ENCODE results near the gene ITGA2.

Gene ITGA2

DNA sequence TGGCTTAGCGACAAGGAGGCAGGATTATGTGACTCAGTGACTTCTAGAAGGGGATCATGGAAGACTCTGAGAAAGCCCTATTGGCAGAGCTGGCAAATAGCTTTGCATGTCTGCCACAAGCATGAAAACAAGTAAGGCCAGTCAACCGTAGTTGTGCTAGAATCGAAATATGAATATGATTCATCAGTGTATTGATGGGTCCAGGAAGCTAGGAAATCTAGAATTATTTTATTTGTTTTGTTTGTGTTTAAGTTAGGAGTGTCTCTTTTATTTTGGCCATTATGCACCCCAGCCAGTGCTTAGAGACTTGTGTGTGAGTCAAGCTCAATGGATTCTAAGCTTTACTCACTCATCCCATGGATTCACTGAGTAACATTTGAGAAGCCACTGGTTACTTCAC lies 3.8 kb upstream of the ITGA2 start (continued):
- TF ChIP-seq, protein P1, sequence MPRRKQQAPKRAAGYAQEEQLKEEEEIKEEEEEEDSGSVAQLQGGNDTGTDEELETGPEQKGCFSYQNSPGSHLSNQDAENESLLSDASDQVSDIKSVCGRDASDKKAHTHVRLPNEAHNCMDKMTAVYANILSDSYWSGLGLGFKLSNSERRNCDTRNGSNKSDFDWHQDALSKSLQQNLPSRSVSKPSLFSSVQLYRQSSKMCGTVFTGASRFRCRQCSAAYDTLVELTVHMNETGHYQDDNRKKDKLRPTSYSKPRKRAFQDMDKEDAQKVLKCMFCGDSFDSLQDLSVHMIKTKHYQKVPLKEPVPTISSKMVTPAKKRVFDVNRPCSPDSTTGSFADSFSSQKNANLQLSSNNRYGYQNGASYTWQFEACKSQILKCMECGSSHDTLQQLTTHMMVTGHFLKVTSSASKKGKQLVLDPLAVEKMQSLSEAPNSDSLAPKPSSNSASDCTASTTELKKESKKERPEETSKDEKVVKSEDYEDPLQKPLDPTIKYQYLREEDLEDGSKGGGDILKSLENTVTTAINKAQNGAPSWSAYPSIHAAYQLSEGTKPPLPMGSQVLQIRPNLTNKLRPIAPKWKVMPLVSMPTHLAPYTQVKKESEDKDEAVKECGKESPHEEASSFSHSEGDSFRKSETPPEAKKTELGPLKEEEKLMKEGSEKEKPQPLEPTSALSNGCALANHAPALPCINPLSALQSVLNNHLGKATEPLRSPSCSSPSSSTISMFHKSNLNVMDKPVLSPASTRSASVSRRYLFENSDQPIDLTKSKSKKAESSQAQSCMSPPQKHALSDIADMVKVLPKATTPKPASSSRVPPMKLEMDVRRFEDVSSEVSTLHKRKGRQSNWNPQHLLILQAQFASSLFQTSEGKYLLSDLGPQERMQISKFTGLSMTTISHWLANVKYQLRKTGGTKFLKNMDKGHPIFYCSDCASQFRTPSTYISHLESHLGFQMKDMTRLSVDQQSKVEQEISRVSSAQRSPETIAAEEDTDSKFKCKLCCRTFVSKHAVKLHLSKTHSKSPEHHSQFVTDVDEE (CRISPR knock-in tag; IDR thresholded peaks at IDR 0.05), result no peak
- TF ChIP-seq CSDC2 (CRISPR knock-in tag; IDR thresholded peaks at IDR 0.05) (no peak), PPARA (CRISPR knock-in tag; IDR thresholded peaks at IDR 0.05; ENCODE audit: borderline replicate concordance) (no peak), ARNTL (CRISPR knock-in tag; IDR thresholded peaks at IDR 0.05; ENCODE audit: borderline replicate concordance, low read depth) (no peak)

DNA sequence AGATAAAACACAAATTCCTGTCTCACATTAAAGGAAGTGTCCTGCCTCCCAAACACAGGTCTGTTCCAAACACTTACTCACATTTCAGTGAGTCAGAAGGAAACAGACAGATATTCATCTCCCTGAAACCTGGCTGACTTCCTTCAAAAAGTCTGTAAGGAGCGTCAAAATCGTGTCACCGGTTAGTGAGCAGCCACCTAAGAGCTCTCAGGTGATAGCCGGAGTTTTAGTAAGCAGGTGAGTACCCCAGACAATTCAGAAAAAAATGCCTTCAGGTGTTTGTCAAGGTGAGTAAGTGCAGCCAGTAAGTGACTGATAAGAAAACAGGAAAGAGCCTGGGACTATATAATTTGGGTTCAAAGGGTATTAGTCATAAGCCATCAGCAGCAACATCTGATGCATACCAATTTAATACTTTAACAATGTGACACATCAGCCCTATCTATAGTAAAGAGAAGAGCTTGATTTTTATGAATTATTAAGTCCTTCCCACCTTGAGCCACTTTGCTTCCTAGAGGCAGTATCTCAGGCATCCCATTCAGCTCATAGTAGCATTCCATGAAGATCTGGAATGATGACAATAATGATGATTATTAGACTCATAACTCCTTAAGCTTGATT lies 1.3 kb upstream of the ITGA2 start:
- ATAC-seq, result peak; percentile 6
- TF ChIP-seq, protein P2, sequence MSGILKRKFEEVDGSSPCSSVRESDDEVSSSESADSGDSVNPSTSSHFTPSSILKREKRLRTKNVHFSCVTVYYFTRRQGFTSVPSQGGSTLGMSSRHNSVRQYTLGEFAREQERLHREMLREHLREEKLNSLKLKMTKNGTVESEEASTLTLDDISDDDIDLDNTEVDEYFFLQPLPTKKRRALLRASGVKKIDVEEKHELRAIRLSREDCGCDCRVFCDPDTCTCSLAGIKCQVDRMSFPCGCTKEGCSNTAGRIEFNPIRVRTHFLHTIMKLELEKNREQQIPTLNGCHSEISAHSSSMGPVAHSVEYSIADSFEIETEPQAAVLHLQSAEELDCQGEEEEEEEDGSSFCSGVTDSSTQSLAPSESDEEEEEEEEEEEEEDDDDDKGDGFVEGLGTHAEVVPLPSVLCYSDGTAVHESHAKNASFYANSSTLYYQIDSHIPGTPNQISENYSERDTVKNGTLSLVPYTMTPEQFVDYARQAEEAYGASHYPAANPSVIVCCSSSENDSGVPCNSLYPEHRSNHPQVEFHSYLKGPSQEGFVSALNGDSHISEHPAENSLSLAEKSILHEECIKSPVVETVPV (CRISPR knock-in tag; IDR thresholded peaks at IDR 0.05), result no peak
- TF ChIP-seq BACH2 (CRISPR knock-in tag; IDR thresholded peaks at IDR 0.05; ENCODE audit: borderline replicate concordance), result no peak
- 0 out of 2 replicates have a peak, but pooled peaks have one; percentile 26 for TF ChIP-seq ISL1 (CRISPR knock-in tag; IDR thresholded peaks at IDR 0.05)
- TF ChIP-seq CREB5 (CRISPR knock-in tag; IDR thresholded peaks at IDR 0.05; ENCODE audit: low read depth), result no peak
- TF ChIP-seq, protein P3, sequence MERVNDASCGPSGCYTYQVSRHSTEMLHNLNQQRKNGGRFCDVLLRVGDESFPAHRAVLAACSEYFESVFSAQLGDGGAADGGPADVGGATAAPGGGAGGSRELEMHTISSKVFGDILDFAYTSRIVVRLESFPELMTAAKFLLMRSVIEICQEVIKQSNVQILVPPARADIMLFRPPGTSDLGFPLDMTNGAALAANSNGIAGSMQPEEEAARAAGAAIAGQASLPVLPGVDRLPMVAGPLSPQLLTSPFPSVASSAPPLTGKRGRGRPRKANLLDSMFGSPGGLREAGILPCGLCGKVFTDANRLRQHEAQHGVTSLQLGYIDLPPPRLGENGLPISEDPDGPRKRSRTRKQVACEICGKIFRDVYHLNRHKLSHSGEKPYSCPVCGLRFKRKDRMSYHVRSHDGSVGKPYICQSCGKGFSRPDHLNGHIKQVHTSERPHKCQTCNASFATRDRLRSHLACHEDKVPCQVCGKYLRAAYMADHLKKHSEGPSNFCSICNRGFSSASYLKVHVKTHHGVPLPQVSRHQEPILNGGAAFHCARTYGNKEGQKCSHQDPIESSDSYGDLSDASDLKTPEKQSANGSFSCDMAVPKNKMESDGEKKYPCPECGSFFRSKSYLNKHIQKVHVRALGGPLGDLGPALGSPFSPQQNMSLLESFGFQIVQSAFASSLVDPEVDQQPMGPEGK (CRISPR knock-in tag; IDR thresholded peaks at IDR 0.05; ENCODE audit: borderline replicate concordance), result peak; percentile 27; the same call in 1 of the 2 replicates
- TF ChIP-seq CSDC2 (CRISPR knock-in tag; IDR thresholded peaks at IDR 0.05), result no peak

DNA sequence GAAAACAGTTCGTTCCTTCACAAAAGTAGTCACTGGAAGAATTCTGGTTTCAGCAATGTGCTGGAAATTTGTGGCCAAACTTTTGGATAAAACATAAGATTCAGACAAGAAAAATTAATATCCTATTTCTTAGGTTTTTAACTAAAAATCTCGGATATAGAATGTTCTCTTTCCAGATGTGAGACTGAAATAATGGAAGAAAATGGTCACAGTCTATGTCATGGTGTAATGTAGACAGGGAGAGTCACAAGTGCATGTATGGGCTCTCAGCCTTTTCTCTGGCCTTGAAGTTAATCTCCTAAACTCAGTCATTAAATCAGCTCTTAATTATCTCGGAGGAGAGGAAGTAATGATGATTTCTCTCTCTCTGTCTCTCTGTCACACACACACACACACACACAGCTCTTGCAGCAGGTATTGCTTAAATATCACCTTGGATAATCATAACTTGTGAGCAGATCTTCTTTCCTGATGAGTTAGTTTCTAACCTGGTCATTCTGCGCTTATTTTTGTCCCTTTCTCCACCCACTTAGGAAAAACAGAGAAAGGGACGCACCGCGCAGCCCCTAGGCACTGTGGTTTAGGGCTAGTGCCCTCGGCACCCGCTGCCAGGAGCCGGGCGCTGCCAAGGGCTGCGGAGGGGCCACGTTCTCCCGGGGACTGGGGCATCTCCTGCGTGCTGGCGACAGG lies 672 bp upstream of the ITGA2 start:
- ATAC-seq, result peak; percentile 2
- TF ChIP-seq SNAI2 (CRISPR knock-in tag; IDR thresholded peaks at IDR 0.05) (no peak), CREB5 (CRISPR knock-in tag; IDR thresholded peaks at IDR 0.05; ENCODE audit: low read depth) (no peak), TOX (CRISPR knock-in tag; IDR thresholded peaks at IDR 0.05; ENCODE audit: borderline replicate concordance) (no peak), ESRRG (CRISPR knock-in tag; IDR thresholded peaks at IDR 0.05) (no peak)
- TF ChIP-seq, protein P4, sequence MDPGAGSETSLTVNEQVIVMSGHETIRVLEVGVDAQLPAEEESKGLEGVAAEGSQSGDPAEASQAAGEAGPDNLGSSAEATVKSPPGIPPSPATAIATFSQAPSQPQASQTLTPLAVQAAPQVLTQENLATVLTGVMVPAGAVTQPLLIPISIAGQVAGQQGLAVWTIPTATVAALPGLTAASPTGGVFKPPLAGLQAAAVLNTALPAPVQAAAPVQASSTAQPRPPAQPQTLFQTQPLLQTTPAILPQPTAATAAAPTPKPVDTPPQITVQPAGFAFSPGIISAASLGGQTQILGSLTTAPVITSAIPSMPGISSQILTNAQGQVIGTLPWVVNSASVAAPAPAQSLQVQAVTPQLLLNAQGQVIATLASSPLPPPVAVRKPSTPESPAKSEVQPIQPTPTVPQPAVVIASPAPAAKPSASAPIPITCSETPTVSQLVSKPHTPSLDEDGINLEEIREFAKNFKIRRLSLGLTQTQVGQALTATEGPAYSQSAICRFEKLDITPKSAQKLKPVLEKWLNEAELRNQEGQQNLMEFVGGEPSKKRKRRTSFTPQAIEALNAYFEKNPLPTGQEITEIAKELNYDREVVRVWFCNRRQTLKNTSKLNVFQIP (CRISPR knock-in tag; IDR thresholded peaks at IDR 0.05; ENCODE audit: borderline replicate concordance, low read depth), result no peak

- ATAC-seq, result peak; percentile 74
- TF ChIP-seq ZC3H10 (CRISPR knock-in tag; IDR thresholded peaks at IDR 0.05) (no peak), BACH2 (CRISPR knock-in tag; IDR thresholded peaks at IDR 0.05; ENCODE audit: borderline replicate concordance) (no peak), ESRRG (CRISPR knock-in tag; IDR thresholded peaks at IDR 0.05) (no peak), ZNF70 (CRISPR knock-in tag; IDR thresholded peaks at IDR 0.05) (no peak), CSDC2 (CRISPR knock-in tag; IDR thresholded peaks at IDR 0.05) (no peak), ZNF565 (CRISPR knock-in tag; conservative IDR thresholded peaks at IDR 0.05; ENCODE audit: low read depth) (no peak), ZFP3 (CRISPR knock-in tag; IDR thresholded peaks at IDR 0.05) (no peak), ZNF8 (CRISPR knock-in tag; IDR thresholded peaks at IDR 0.05) (no peak)
- TF ChIP-seq, protein P3 (CRISPR knock-in tag; IDR thresholded peaks at IDR 0.05; ENCODE audit: borderline replicate concordance), result no peak
- TF ChIP-seq, protein P2 (CRISPR knock-in tag; IDR thresholded peaks at IDR 0.05), result no peak
Measured at GRCh38 chr5:52989781-52990527, 802 bp downstream of the ITGA2 start.

Measured in SK-N-SH treated with all-trans-retinoic acid at 6 μM for 48 hours (cell line).